Measurements from ENCODE around the gene RPS17.

DNA sequence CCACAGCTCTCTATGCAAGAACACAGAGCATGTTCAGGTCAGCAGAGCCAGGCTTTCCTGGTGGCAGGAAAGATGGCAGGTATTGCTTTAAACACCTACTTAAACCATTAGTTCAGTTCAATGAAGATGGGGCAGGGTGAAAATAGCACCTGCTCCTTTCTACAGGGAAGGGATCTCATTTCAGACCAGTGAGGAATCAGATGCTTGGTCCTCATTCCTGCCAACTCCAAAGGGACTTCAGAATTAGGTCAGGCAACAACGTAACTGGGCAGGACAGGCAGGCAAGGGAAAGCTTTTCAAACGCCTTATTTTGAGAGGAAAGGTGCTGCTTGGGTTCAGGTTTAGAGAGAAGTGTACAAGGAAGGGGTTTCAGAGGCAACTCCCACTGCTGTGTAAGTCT lies 12.6 kb upstream of the RPS17 start:
- TF ChIP-seq, protein P1, sequence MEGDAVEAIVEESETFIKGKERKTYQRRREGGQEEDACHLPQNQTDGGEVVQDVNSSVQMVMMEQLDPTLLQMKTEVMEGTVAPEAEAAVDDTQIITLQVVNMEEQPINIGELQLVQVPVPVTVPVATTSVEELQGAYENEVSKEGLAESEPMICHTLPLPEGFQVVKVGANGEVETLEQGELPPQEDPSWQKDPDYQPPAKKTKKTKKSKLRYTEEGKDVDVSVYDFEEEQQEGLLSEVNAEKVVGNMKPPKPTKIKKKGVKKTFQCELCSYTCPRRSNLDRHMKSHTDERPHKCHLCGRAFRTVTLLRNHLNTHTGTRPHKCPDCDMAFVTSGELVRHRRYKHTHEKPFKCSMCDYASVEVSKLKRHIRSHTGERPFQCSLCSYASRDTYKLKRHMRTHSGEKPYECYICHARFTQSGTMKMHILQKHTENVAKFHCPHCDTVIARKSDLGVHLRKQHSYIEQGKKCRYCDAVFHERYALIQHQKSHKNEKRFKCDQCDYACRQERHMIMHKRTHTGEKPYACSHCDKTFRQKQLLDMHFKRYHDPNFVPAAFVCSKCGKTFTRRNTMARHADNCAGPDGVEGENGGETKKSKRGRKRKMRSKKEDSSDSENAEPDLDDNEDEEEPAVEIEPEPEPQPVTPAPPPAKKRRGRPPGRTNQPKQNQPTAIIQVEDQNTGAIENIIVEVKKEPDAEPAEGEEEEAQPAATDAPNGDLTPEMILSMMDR (IDR thresholded peaks at IDR 0.05) = no peak
- TF ChIP-seq POLR2A (IDR thresholded peaks at IDR 0.05) = no peak

Data from esophagus squamous epithelium (tissue), 4 donors.